ENCODE data around the gene ZNF219.

GRCh38 chr14:21040370-21040925, 58.0 kb downstream of the ZNF219 start:
- TF ChIP-seq, protein P1, sequence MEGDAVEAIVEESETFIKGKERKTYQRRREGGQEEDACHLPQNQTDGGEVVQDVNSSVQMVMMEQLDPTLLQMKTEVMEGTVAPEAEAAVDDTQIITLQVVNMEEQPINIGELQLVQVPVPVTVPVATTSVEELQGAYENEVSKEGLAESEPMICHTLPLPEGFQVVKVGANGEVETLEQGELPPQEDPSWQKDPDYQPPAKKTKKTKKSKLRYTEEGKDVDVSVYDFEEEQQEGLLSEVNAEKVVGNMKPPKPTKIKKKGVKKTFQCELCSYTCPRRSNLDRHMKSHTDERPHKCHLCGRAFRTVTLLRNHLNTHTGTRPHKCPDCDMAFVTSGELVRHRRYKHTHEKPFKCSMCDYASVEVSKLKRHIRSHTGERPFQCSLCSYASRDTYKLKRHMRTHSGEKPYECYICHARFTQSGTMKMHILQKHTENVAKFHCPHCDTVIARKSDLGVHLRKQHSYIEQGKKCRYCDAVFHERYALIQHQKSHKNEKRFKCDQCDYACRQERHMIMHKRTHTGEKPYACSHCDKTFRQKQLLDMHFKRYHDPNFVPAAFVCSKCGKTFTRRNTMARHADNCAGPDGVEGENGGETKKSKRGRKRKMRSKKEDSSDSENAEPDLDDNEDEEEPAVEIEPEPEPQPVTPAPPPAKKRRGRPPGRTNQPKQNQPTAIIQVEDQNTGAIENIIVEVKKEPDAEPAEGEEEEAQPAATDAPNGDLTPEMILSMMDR (conservative IDR thresholded peaks at IDR 0.05 in 1 of 2, IDR thresholded peaks at IDR 0.05 in 1 of 2; ENCODE audit: extremely low read depth in 1 of 2, insufficient read depth in 1 of 2, low read depth in 1 of 2, low read length in 2 of 2), result no peak
- no peak for TF ChIP-seq EZH2 (IDR thresholded peaks at IDR 0.05; ENCODE audit: borderline replicate concordance, low read length)
